ENCODE measurements around the gene SCYGR2.
A peak's percentile ranks its signal among the peaks of the same experiment; 100 is the strongest.

The SCYGR2 gene

GRCh38 chr2:227613272-227613660 is 14.6 kb downstream of the SCYGR2 start:
- DNase-seq = no peak

- DNase-seq = no peak
These were observed 15.6 kb downstream of the SCYGR2 start for GRCh38 chr2:227614246-227614645.

- no peak for DNase-seq
These were observed 16.0 kb downstream of the SCYGR2 start, which contains the start of gene SCYGR3 for GRCh38 chr2:227614740-227615139. TSS of gene SCYGR3 (minus strand) at chr2:227614840. CDS start at chr2:227614840, 0 bp downstream.

- no peak for DNase-seq
These were observed 16.5 kb downstream of the SCYGR2 start for GRCh38 chr2:227615181-227615580.

GRCh38 chr2:227615906-227616305 is 17.2 kb downstream of the SCYGR2 start:
- no peak for DNase-seq

- no peak for DNase-seq
These were observed 17.9 kb downstream of the SCYGR2 start for GRCh38 chr2:227616631-227617030.

- DNase-seq = no peak
These were observed 18.9 kb downstream of the SCYGR2 start, which contains the start of gene SCYGR4 for GRCh38 chr2:227617316-227618230. TSS of gene SCYGR4 (plus strand) at chr2:227617498. CDS start at chr2:227617498, 0 bp downstream.

- DNase-seq = no peak
These were observed 24.5 kb downstream of the SCYGR2 start for GRCh38 chr2:227623226-227623625.

GRCh38 chr2:227625420-227625819 is 26.7 kb downstream of the SCYGR2 start:
- DNase-seq = no peak

GRCh38 chr2:227626580-227627151 is 28.0 kb downstream of the SCYGR2 start:
- DNase-seq = no peak

- DNase-seq = peak; percentile 22
These were observed 29.1 kb downstream of the SCYGR2 start for GRCh38 chr2:227627769-227628168.

- DNase-seq = no peak
These were observed 30.7 kb downstream of the SCYGR2 start for GRCh38 chr2:227629435-227629834.

GRCh38 chr2:227630322-227630721 is 31.6 kb downstream of the SCYGR2 start:
- DNase-seq = no peak

GRCh38 chr2:227632827-227633226 is 34.1 kb downstream of the SCYGR2 start:
- DNase-seq = no peak

- no peak for DNase-seq
These were observed 35.5 kb downstream of the SCYGR2 start for GRCh38 chr2:227634201-227634600.

GRCh38 chr2:227642656-227643055 is 44.0 kb downstream of the SCYGR2 start:
- DNase-seq = no peak

- no peak for DNase-seq
These were observed 45.4 kb downstream of the SCYGR2 start for GRCh38 chr2:227643990-227644551.
